Lower leg skin (tissue), 3 donors: Measurements from ENCODE around the gene KATNAL2.
"Not testable (repeated sequence)": the region's sequence is repeated elsewhere in the genome, so short reads cannot be mapped to it uniquely, and the experiment has no call there.

Experiments
- POLR2A ChIP-seq, 2 donors: fragments of 450-650 bp; IDR thresholded peaks; one replicate each; pipeline ENCODE4 v1.6.1; 2016 to 2017; ENCODE audit warnings: antibody characterized with exemption in 2 of 2, mild to moderate bottlenecking in 1 of 2, moderate library complexity in 1 of 2
- TF ChIP-seq, protein P1 (sequence below), 3 donors: fragments of 450-650 bp; IDR thresholded peaks; one replicate each; pipeline ENCODE4 v1.5.1; 2016; ENCODE audit warnings: antibody characterized with exemption in 3 of 3, mild to moderate bottlenecking in 3 of 3, moderate library complexity in 2 of 3

DNA sequence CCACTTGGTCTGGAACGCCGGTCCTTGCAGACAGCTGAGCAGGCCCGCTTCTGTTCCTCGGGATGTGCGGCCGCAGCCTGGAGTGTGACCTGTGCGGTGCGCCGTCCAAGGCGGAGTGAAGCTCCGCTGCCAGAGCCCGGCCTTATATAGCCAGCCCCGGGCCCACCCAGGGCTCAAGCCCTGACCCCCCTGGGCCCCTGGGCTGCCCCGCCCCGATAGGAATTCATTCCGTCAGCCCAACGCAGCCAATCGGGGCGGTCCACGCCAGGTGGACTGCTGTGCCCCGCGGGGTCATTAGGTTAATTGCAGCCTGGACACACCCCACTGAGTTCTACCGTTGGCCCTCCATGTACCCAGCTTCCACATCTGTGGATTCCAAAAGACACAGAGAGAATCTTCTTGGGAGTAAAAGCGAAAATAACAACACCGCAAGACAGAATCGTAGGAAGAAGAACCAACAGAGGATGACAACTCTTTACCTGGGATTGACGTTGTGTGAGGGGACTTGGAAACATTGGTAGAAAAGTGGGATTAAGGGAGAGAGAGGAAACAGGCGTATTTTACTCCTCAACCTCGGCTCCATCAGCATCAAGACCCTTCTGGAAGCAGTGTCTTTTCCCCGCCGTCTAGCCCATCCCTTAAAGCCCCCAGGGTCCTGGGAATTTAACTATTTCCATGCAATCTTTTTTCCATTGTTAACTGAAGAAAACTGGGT, 47.3 kb downstream of the KATNAL2 start:
- TF ChIP-seq, protein P1, sequence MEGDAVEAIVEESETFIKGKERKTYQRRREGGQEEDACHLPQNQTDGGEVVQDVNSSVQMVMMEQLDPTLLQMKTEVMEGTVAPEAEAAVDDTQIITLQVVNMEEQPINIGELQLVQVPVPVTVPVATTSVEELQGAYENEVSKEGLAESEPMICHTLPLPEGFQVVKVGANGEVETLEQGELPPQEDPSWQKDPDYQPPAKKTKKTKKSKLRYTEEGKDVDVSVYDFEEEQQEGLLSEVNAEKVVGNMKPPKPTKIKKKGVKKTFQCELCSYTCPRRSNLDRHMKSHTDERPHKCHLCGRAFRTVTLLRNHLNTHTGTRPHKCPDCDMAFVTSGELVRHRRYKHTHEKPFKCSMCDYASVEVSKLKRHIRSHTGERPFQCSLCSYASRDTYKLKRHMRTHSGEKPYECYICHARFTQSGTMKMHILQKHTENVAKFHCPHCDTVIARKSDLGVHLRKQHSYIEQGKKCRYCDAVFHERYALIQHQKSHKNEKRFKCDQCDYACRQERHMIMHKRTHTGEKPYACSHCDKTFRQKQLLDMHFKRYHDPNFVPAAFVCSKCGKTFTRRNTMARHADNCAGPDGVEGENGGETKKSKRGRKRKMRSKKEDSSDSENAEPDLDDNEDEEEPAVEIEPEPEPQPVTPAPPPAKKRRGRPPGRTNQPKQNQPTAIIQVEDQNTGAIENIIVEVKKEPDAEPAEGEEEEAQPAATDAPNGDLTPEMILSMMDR (IDR thresholded peaks at IDR 0.05) = not testable (repeated sequence)
- not testable (repeated sequence) for TF ChIP-seq POLR2A (IDR thresholded peaks at IDR 0.05)
